Keratinocyte (primary cell): ENCODE measurements around the gene LYRM2.

ENCODE experiments used
- CTCF ChIP-seq, 3 experiments: IDR thresholded peaks in 1 of 3; conservative IDR thresholded peaks in 1 of 3; optimal IDR thresholded peaks in 1 of 3; 2 replicates in 2 of 3; 3 replicates in 1 of 3; pipeline versions ENCODE3 to v1.5.1; 2011; ENCODE audit warnings: low read length in 3 of 3, mild to moderate bottlenecking in 3 of 3, moderate library complexity in 2 of 3, control low read depth in 1 of 3, inconsistent platforms in 1 of 3; ENCODE audit not compliant: insufficient read depth in 2 of 3; ENCODE audit errors: extremely low read depth in 1 of 3
- EZH2 ChIP-seq: IDR thresholded peaks from one replicate; pipeline ENCODE4 v1.6.1; 2012; ENCODE audit warnings: inconsistent platforms, mild to moderate bottlenecking, low read length, moderate library complexity

- no peak for TF ChIP-seq CTCF (optimal IDR thresholded peaks at IDR 0.05 in 1 of 3, IDR thresholded peaks at IDR 0.05 in 1 of 3, conservative IDR thresholded peaks at IDR 0.05 in 1 of 3; ENCODE audit: extremely low read depth in 1 of 3, insufficient read depth in 2 of 3, low read length in 3 of 3)
- no peak for TF ChIP-seq EZH2
Measured at GRCh38 chr6:89655122-89655521, 16.6 kb upstream of the LYRM2 start.
